ENCODE results near the gene TC2N. TPM values are rescaled to one million over a fixed set of nuclear protein-coding genes. Genes with fewer than 3 reads are reported as not detected.

The TC2N gene
- total and polyA plus RNA-seq, 2 donors (not counting 3 experiments of a cell fraction or from before 2014, with no cell fraction given): 0.40 TPM; not detected in 1

DNA sequence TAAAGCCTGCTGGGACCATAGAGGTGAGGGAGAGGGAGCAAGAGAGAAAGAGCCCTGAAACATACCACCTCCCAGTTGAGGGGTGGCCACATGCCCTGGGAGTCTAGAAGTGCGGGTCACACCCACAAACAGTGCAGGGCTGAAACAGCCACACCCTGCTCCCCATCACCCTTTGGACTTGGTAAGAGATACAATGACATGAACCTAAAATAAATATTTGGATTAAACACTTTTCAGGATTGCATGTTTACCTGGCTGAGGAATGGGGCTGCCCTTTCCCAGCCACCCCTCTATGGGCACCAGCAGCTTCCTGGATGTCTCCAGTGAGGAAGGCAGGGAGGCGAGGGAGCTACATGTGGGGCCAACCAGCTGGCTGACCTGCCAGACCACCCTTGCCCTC is 39.0 kb upstream of the TC2N start:
- intact Hi-C loops (cut with micrococcal nuclease): no loop called here

More for the DNA sequence above, 39.0 kb upstream of the TC2N start:
- BruUV-seq (replicated peaks): no TSS peak
- POLR2A ChIA-PET: no interaction called here
- CTCF ChIA-PET: no interaction called here
- no peak overlapping the region for H3K9ac ChIP-seq (replicated peaks; ENCODE audit: extremely low read depth, insufficient read depth, low read length)
- FAIRE-seq (no peak), DNase-seq (ENCODE audit: low read depth, low spot score) (no peak)
- H2AFZ ChIP-seq (ENCODE audit: low read depth, low read length): no peak overlapping the region
- no peak overlapping the region for H3K27ac ChIP-seq (ENCODE audit: insufficient read depth, low read depth, low read length)
- TF ChIP-seq FOS (IDR thresholded peaks at IDR 0.05; ENCODE audit: borderline replicate concordance, insufficient read depth, low read length) (no peak), MYC (IDR thresholded peaks at IDR 0.05; ENCODE audit: low read depth, low read length) (no peak), JUN (IDR thresholded peaks at IDR 0.05; ENCODE audit: borderline replicate concordance, insufficient read depth, insufficient read length, low read depth) (no peak), GATA2 (IDR thresholded peaks at IDR 0.05; ENCODE audit: insufficient read depth, insufficient read length, low read depth, low read length) (no peak), EZH2 (IDR thresholded peaks at IDR 0.05; ENCODE audit: borderline replicate concordance, low read depth, low read length, severe bottlenecking) (no peak), POLR2AphosphoS5 (IDR thresholded peaks at IDR 0.05; ENCODE audit: insufficient read depth, low read depth, low read length) (no peak), POLR2A (IDR thresholded peaks at IDR 0.05; ENCODE audit: low read depth, low read length) (no peak)
- TF ChIP-seq, protein P1, sequence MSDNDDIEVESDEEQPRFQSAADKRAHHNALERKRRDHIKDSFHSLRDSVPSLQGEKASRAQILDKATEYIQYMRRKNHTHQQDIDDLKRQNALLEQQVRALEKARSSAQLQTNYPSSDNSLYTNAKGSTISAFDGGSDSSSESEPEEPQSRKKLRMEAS (IDR thresholded peaks at IDR 0.05; ENCODE audit: insufficient read depth, insufficient read length): no peak
- TF ChIP-seq, protein P2, sequence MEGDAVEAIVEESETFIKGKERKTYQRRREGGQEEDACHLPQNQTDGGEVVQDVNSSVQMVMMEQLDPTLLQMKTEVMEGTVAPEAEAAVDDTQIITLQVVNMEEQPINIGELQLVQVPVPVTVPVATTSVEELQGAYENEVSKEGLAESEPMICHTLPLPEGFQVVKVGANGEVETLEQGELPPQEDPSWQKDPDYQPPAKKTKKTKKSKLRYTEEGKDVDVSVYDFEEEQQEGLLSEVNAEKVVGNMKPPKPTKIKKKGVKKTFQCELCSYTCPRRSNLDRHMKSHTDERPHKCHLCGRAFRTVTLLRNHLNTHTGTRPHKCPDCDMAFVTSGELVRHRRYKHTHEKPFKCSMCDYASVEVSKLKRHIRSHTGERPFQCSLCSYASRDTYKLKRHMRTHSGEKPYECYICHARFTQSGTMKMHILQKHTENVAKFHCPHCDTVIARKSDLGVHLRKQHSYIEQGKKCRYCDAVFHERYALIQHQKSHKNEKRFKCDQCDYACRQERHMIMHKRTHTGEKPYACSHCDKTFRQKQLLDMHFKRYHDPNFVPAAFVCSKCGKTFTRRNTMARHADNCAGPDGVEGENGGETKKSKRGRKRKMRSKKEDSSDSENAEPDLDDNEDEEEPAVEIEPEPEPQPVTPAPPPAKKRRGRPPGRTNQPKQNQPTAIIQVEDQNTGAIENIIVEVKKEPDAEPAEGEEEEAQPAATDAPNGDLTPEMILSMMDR (IDR thresholded peaks at IDR 0.05; ENCODE audit: extremely low read depth in 1 of 2, insufficient read depth in 1 of 2, low read depth in 1 of 2, low read length in 2 of 2): no peak
- no peaks in the 10 kb centered on the region for H3K9me1 ChIP-seq (replicated peaks; ENCODE audit: control insufficient read depth, extremely low read depth, insufficient read depth, low read length)
- H3K9me3 ChIP-seq (replicated peaks; ENCODE audit: control insufficient read depth, insufficient read depth, low read length): no peaks in the 10 kb centered on the region
- H3K4me3 ChIP-seq (replicated peaks in 1 of 3; ENCODE audit: insufficient read depth in 1 of 3, low read depth in 1 of 3, low read length in 3 of 3): no peak overlapping the region
- H3K4me2 ChIP-seq (ENCODE audit: insufficient read depth, low read length): no peak overlapping the region
- H4K20me1 ChIP-seq (replicated peaks; ENCODE audit: control insufficient read depth, extremely low read depth, insufficient read depth, low read length): no peaks in the 10 kb centered on the region
- H3K27me3 ChIP-seq (ENCODE audit: control insufficient read depth in 2 of 2, insufficient read depth in 2 of 2, low read length in 2 of 2): no peaks in the 10 kb centered on the region
- no peaks in the 10 kb centered on the region for H3K36me3 ChIP-seq (ENCODE audit: control insufficient read depth in 2 of 2, extremely low read depth in 1 of 2, insufficient read depth in 2 of 2, low read length in 2 of 2)
- no peaks in the 10 kb centered on the region for H3K4me1 ChIP-seq (ENCODE audit: control insufficient read depth, extremely low read depth, insufficient read depth, low read length)
- H3K79me2 ChIP-seq (ENCODE audit: control insufficient read depth, insufficient read depth, low read length): no peaks in the 10 kb centered on the region
- dilution Hi-C loops (cut with MboI; ENCODE audit: extremely low pct_ligation_motif_present, low sequenced_read_pairs): no loop called here

Data from endothelial cell of umbilical vein (primary cell).